Germinal center (tissue), 1 donor: ENCODE measurements around the gene TRPM3.

Source experiments
- DNase-seq: peaks from one replicate; pipeline ENCODE4 v3.0.0; 2012; ENCODE audit warnings: mixed read lengths, low spot score

Gene TRPM3

DNA sequence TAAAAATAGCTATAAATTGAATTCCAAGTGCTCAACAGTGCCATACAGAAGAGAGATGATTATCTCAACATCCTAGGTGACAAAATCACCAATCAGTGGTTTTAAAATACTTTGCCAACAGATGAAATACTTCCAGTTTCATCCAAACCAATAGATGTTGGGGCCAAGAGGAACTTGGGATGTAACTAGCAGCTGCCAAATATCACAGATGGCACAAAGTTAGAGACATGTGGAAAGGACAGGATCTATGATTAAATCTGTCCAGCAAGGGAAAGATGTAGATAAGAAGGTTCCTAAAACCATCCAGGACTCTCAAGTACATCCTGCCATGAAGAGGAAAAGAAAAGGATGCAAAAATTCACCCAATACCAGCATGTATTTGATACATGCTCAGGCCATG, 23.8 kb downstream of the TRPM3 start:
- no peak for DNase-seq

DNA sequence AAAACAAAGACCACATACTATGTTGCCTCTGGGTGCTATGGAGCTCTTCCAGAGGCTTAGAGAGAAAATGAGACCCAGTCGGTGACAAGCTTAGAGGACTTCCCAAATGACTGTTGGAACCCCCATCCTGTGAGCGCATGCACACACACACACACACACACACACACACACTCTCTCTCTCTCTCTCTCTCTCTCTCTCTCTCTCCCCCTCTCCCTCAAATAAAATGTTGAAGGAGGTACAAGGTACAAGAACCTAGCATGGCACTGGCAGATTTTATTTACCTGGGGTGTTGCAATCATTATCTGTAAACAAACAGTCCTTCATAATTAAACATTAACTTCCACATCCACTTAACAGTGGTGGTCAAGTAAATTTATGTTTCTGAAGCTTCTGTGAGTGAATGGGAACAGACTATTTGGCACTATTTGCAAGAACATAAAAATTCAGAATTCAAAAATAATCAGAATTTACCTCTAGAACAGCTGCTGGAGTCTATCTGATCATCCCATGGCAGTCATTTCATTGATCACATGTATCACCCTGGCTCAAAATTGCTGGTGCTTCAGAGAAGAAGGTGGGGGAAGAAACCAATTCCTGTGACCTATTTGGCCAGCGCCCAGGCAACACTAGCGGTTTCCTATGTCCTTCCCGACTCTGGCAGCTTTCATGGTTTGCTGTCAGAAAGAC, 24.9 kb downstream of the TRPM3 start:
- no peak for DNase-seq

DNA sequence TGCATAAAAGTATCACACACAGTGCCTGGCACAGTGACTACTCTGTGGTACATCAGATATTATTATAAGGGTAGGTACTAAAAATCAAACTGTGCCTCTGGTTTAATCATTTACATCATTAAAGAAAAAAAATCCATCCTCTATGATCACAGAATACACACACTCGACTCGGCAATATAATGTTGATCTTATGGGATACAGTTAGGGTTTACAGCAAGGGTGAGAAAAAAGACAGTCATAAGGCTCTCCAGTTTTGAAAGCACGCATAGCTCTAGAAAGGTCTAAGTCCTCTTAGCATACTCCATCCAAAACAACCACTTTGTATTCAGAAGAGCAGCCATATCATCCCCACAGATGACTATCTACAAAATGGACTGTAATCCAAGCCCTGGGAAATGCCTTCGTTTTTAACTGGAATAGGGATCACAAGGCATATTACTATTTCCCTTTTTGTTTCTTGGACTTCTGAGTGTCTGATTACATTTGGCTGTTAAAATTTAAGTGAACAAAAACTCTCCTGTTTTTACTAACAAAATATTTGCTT, 26.6 kb downstream of the TRPM3 start:
- no peak for DNase-seq

DNA sequence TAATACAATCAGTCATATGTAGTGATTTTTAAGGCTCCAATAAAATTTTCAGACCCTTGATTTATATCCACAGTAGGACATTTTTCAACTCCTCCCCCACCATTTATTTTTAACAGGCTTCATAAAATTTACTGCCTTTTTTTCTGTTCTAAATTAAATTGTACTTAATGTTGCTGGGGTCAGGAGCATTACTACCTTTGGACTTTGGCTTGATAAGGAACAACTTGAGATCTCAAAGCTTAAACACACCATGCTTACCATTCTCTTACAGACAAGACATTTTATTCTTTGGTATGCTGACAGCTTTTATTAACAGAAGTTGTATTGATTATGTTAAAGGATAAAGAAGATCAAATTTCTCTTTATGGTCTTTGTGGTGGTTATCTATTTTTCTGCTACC, 30.5 kb downstream of the TRPM3 start:
- DNase-seq, result no peak

DNA sequence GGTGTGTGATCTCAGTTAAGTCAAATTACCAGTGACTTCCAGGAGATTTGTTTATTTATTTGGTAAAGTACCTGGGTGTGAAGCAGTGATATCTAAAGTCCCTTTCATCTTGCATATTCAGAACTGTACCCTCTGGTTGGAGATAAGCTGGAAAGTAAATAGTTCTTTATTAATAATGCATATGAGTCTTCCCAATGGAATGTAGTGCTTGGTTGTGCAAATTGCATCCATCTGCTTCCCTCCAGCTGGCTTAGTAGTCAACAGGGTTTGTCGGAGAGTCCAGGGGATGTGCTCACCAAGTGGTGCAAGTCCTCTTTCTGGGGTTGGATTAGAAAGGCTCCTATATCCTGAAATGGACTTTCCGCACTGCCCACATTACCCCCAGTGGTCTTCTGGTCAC, 42.0 kb downstream of the TRPM3 start:
- no peak for DNase-seq

DNA sequence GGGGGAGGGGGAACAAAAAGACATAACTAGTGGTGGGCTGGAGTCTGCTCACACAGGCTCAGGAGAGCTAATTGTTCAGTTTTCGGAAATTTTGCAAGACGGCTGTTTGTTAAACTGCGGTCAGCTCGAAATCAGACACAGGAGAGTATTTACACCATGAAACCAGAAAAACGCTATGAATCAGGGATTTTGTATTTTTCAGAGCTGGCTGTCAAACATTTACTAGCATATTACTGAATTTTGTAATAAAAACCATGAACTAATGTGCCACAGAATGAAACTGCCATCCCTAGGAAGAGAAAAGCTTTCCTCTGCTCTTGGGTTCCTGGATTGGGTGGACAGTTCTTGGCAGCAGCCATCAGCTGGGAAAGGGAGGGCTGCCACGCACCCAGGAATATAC, 45.3 kb downstream of the TRPM3 start:
- no peak for DNase-seq

DNA sequence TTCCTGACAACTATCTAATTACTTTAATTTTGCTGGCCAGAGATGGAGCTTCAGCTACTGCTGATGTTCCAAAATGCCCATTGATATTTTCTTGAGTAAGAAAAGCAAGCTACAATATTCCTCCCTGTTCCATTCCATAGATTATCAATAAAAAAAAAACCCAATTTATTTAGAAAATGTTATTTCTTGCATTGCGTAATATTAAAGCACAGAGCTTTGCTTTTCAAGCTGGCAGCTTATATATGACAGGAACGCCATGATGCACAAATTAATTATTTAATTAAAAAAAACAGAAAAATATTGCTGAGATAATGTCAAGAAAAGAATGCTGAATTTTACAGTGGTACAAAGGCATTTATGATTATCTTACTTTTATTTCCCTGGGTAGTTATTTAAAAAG, 47.9 kb downstream of the TRPM3 start:
- DNase-seq, result no peak

DNA sequence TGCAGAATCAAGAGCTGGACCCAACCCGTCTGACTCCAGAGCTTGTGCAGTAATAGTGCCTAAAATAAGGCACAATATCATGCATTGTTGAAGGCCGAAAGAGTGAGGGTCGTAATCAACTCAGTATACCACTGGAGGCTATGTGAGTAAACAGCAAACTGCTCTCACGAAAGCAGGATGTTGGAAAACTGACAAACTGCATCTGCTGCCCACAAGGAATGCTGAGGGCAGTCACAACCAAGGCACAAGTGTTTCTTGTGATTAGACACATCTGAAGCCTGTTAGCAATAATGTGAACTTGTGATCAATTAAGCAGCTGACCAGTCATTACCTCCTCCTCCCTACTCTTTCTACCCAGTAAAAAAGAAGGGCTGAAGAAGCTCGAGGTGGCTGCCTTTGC, 48.8 kb downstream of the TRPM3 start:
- no peak for DNase-seq

DNA sequence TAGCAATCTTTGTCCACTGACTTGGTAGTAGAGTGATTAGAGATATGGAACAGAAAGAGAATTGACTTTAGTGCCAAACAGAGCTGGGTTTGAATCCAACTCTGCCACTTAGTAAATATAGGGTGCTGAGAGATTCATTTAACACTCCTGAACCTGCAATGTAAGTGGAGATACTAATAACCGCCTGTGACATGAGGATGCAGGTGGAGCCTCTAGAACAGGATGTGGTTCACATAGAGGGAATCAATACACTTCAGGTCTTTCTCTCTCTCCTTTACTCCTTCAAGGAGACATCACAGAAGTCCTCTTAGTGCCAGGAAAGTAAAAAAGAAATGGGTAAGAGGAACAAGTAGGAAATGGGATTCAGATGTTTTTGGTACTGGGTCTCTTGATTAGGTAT, 49.8 kb downstream of the TRPM3 start:
- no peak for DNase-seq

DNA sequence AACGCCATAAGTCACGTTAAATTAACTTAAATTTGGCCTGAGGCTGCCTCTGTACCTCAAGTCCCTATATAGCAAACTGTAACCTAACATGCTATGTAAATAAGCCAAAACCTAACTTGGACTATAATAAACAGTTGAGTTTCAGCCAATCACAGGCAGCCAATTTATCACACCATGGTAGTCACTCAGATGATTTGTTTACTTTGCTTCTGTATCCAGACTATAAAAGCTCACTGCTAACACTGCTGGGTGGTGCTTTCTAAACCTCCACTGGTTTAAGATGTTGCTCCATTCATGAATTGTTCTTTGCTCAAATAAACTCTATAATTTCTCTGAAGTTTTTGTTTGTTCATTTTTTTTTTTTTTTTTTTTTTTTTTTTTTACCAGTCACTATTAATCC, 62.8 kb downstream of the TRPM3 start:
- no peak for DNase-seq

DNA sequence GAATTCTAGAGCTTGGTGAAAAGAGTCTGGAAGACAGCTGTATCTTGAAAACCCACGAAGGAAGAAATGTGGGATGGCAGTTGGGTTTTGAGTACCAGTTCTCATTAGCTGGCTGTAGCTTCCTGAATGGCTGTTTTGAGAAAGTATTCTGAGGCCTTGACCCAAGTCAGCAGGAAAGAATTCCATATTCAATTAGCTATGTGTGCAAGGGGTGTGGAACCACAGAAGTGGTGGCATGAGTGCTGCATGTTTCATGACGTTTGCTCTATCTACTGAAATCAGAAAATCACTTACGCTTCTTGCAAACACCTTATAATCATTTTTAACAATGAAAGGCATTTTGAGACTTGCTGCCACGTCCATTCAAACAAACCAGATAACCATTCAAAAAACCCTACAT, 69.1 kb downstream of the TRPM3 start:
- DNase-seq, result no peak

DNA sequence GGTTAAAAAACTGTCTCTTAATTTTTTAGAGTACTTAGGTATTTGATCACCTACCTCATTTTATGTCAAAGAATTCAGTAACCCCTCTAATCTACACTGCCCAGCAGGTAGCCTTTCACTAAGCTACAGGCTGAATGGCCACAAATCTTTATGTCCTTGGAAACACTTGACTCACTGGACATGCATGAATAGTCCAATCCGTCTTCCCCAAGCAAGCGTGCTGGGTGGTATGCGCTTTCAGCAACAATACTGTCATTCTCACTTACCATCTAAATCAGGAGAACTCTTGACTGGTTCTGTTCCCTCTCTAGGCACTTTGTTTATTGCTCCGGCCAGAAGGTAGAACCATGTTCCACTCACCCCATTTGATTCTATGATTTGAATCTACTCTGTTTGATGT, 73.1 kb downstream of the TRPM3 start:
- no peak for DNase-seq

DNA sequence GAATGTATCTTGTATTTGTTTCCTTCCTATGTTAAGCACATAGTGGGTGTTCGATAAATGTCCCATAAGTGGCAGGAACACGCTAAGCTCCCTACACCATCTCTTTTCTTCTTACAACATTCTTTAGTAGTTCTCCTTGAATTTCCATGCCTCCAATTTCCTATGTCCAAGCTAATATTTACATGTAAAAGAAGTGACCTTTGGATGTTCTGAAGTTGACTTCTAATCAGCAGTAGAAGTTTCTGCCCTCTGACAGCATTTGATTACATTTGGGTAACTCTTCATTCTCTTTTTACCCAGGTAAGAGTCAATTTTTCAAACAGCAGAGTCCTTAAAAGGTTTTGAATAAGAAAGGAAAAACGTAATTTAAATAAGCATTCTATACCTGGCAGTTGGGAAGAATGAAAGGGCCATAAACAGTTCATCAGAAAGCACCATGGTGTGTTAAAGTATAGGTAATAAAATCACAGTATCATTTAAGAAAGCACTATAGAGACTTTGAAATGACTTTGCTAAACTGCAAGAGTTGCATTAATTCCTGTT, 78.9 kb downstream of the TRPM3 start:
- DNase-seq, result no peak

DNA sequence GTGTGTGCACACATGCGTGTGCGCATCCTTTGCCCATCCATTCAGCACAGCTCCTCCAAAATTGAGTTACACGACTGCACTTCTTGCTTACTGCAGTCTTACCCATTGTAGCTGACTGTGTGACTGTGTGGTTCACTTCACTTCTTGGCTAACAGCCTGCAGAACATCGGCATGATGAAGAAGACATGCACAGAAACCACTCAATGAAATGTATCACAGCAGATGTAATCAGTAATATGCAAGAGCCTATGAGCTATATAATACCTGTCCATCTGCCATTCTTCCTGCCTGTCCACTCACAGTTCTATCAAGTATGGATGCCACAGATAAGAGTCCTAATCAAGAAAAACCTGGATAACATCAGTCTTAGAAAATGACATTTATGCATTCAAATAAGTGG, 83.9 kb downstream of the TRPM3 start:
- no peak for DNase-seq

DNA sequence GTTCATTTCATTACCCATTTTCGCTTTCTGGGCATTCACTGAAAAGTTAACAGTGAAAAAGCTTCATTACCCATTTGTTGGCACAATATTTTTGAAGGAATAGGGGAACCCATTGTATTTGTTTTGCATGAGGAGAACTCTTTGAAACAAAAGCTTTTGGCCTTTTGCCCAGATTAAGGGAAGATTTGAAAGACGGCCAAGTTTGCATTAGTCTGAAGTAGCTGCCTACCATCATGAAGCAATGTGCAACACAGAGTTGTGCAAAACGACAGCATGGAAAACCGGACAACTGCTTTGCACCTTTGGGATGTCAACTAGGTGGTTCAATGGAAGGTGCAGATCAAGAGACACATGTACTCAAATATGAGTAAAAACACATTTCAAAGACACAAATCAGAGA, 84.9 kb downstream of the TRPM3 start:
- DNase-seq, result no peak

DNA sequence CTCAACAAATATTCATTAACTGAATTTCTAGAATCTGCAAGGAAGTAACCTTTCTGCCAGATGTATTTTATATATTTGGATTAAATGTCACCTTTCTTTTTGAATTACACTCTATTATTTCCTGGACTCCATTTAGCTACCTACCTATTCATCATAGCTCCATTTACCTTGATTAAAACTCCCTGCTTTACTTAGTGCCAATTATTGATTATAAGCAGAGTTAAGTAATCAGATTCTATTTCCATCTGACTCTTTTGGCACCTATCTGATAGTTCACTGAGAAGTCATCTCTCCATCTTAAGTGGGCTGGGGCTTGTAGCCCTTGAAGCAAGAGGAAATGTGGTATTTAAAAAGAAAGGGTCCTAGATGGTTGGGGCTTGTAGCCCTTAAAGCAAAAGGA, 88.6 kb downstream of the TRPM3 start:
- no peak for DNase-seq

DNA sequence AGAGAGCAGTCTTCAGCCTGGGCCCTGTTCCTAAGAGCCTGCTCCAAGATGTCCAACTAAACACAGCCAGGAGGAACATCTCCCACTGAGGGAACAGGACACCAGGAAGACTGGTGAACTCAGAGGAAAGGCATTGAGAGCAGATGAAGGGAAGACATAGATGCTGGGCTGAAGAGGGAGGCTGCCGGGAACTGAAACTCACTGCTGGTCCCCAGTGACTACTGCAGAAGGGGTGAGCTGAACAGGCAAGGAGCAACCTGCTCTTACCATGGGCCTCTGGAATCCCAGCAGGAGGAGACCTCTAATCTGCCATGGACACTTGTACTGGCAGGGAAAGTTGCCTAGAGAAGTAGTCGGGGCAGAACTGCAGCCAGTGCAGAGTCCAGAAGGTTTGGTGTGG, 95.7 kb downstream of the TRPM3 start:
- no peak for DNase-seq

DNA sequence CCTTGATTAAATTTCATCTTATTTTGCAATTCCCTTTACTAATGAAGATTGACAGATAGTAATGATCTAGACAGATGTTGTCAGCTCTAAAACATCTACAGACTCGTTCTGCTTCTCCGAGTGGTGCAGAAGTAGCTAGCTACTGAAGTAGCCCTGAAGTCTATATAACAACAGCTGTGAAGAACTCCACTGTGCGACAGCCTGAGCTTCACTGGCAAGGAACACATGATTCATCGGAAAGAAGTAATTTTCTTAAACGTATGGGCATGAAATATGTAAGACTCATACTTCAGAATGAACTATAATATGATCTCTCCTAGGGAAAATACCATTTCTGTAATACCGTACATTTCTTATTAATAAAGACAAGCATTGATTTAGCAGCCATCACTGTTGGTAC, 96.2 kb downstream of the TRPM3 start:
- DNase-seq, result no peak

DNA sequence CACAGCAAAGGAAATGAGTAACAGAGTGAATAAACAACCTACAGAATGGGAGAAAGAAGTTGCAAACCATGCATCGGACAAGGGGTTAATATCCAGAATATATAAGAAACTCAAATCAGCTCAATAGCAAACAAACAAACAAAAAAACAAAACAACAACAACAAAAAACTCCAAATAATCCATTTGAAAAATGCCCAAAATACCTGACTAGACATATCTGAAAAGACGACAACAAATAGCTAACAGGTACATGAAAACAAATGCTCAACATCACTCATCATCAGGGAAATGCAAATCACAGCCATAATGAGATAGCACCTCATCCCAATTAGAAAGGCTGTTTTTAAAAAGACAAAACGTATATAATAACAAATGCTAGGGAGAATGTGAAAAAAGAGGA, 111.2 kb downstream of the TRPM3 start:
- DNase-seq, result no peak

DNA sequence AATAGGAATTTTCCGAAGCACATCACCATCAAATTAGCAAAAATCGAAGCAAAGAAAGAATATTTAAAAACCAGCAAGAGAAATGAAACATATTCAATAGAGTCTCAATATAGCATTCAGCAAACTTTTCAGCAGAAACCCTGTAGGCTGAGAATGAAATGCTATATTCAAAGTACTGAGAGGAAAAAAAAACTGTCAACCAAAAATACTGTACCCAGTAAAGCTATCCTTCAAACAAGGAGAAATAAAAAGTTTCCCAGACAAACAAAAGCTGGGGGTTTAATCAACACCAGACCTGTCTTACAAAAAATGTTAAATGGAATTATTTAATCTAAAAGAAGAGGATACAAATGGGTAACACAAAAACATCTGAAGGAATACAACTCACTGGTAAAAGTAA, 116.0 kb downstream of the TRPM3 start:
- no peak for DNase-seq

DNA sequence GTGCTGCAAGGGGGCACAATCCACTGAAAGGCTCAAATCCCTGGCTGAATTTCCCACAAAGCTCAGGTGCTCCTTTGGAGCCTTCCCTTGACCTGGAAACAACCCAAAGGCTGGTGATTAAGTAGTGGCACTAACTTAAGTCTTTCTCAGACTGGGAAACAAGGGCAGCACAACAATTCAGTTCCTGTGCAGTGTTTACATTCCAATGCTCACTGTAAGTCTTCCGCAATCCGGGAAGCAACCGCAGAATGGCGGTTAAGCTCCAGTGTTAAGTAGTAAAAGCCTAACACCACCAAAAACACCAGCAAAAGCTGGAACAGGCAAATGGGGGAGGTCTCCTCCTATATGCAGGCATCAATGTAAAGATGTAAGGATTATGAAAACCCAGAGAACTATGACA, 117.2 kb downstream of the TRPM3 start:
- no peak for DNase-seq

DNA sequence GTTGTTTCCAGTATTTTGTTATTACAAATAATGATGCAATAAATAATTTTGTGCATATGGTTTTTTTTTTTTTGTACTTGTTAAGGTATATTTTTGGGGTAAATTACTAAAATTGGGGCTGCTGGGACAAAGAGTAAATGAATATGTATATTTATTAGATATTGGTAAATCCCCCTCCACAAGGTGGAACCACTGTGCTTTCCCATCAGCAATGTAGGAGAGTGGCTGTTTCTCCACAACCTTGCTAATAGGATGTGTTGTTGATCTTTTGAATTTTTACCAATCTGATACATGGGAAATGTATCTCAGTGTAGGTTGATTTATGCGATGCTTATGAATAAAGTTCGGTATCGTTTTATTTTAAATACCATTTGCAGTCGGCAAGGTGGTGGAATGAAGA, 118.1 kb downstream of the TRPM3 start:
- DNase-seq, result no peak

DNA sequence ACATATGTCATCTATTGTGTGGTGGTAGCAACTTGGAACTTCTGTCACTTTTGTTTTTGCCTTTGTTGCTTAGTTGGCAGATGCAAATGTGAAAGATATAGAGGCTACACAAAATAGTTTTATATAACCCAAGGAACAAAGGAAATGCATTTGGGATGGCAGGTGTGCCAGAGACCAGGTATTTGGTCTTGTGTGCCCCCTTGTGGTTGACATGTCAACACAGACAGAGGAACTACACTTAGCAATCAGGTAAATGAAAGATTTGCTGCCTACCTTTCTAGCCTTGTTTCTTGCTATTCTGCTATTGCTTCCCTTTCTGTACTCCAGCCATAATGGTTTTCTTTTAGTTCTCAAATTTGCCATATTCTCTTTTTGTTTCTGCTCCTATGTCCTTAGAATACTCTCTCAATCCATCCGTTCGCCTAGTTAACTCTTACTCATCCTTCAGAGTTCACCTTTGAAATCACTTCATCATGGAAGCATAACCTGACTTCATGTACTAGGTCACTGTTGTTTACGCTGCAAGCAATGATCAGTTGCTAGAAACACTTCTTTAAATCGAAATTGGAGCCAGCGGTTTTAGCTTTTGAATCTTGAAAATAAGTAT, 119.5 kb downstream of the TRPM3 start:
- no peak for DNase-seq

DNA sequence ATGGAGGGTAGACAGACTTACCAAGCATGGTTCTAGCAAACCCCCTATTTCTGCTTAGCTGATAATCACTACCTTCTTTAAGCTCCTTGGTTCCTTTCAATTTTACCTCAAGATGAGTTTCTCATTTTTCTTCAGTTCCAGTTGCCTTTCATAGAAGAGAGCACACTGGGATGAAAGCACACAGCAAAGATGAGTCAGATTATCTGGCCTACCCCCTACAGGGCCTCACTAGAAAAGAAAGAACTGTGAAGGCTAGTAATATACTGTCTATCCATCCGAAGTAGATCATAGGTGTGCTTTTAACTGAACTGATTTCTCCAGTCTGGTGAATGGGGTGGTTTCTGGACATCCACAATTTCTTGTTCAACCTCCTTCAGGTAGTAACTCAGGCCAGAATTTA, 122.5 kb downstream of the TRPM3 start:
- no peak for DNase-seq
